ENCODE results near the gene FHIT. TPM values are rescaled to one million over a fixed set of nuclear protein-coding genes. Genes with fewer than 3 reads are reported as not detected.
"Not testable (repeated sequence)": the region's sequence is repeated elsewhere in the genome, so short reads cannot be mapped to it uniquely, and the experiment has no call there.

The FHIT gene
- total RNA-seq, 4 donors from 2014 or later = 7.5 to 20.1 (median 13.5) TPM

DNA sequence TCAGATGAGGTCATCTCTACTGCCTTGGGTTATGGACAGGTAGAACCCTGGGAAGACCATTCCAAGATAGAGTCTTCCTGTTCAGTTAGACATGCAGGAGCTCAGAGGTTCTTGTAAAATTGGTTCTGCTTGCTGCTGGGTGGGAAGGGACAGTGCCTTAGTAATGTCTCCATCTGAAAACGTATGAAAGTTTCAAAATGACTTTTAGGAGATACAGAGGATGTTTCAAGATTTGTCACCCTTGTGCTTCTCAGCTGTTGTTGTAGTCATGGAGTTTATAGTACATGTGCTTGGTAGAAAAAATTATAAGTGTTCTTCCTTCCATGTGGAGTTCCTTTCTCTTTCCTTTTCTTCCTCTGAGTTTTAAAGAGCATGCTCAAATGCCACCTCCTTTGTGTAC is 1316.2 kb downstream of the FHIT start:
- TF ChIP-seq, protein P1, sequence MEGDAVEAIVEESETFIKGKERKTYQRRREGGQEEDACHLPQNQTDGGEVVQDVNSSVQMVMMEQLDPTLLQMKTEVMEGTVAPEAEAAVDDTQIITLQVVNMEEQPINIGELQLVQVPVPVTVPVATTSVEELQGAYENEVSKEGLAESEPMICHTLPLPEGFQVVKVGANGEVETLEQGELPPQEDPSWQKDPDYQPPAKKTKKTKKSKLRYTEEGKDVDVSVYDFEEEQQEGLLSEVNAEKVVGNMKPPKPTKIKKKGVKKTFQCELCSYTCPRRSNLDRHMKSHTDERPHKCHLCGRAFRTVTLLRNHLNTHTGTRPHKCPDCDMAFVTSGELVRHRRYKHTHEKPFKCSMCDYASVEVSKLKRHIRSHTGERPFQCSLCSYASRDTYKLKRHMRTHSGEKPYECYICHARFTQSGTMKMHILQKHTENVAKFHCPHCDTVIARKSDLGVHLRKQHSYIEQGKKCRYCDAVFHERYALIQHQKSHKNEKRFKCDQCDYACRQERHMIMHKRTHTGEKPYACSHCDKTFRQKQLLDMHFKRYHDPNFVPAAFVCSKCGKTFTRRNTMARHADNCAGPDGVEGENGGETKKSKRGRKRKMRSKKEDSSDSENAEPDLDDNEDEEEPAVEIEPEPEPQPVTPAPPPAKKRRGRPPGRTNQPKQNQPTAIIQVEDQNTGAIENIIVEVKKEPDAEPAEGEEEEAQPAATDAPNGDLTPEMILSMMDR (IDR thresholded peaks at IDR 0.05) = no peak
- TF ChIP-seq POLR2A (IDR thresholded peaks at IDR 0.05) (no peak), EP300 (IDR thresholded peaks at IDR 0.05; ENCODE audit: low read depth) (no peak), POLR2AphosphoS5 (IDR thresholded peaks at IDR 0.05) (no peak)
- Histone ChIP-seq H3K36me3 (no peaks in the 10 kb centered on the region), H3K27ac (no peak overlapping the region), H3K27me3 (no peaks in the 10 kb centered on the region), H3K4me3 (no peak overlapping the region), H3K4me1 (no peaks in the 10 kb centered on the region), H3K9me3 (no peaks in the 10 kb centered on the region)
- in situ Hi-C loops (cut with MboI; ENCODE audit: low pct_ligation_motif_present in 1 of 4, low pct_unique_long_range_greater_than_20kb in 1 of 4, low sequenced_read_pairs in 3 of 4) = no loop called here
- intact Hi-C loops (cut with DNase I; ENCODE audit: low total_unique reads) = no loop called here
- 70% methylated on average over 1 of the region's 1 CpG; no CpG with 5 or more reads in 1 of the 2 donors for WGBS, 2 donors (ENCODE audit: low coverage in 1 of 2)
- DNase-seq = no peak

DNA sequence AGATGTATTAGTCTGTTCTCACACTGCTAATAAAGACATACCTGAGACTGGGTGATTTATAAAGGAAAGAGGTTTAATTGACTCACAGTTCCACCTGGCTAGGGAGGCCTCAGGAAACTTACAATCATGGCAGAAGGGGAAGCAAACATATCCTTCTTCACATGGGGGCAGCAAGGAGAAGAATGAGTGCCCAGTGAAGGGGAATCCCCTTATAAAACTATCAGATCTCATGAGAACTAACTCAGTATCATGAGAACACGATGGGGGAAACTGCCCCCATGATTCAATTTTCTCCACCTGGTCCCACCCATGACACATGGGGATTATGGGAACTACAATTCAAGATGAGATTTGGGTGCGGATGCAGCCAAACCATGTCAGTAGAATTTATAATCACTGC is 1316.7 kb downstream of the FHIT start:
- 73 to 78% methylated on average over 2 of the region's 2 CpGs for WGBS, 2 donors (ENCODE audit: low coverage in 1 of 2)
- in situ Hi-C loops (cut with MboI; ENCODE audit: low pct_ligation_motif_present in 1 of 4, low pct_unique_long_range_greater_than_20kb in 1 of 4, low sequenced_read_pairs in 3 of 4); H3K4me3 ChIP-seq: not testable (repeated sequence)

DNA sequence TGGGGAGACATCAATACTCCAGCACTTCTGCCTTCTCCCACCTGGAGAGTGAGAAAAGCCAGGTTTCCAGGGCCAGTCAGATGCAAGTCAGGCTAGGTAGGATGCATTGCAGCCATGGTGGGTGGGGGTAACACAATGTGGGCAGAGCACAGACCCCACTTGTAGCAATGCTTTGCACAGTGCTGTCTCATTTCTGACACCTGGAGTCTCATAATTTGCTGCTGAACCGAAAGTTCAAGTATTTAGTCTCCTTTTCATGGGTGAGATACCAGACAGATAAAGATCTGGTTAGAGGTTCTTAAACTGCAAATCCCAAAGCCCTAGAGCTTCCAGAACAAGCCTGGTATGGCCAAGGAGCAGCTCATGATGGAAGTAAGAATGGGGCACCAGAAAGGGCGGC is 1321.1 kb downstream of the FHIT start:
- no peak for TF ChIP-seq EP300 (IDR thresholded peaks at IDR 0.05; ENCODE audit: low read depth)
- TF ChIP-seq POLR2A (IDR thresholded peaks at IDR 0.05) = no peak
- TF ChIP-seq POLR2AphosphoS5 (IDR thresholded peaks at IDR 0.05) = no peak
- H3K9me3 ChIP-seq = no peaks in the 10 kb centered on the region
- no peak overlapping the region for H3K27ac ChIP-seq
- no peak overlapping the region for H3K4me3 ChIP-seq
- H3K4me1 ChIP-seq = no peaks in the 10 kb centered on the region
- intact Hi-C loops (cut with DNase I; ENCODE audit: low total_unique reads) (no loop called here), in situ Hi-C loops (cut with MboI; ENCODE audit: low pct_ligation_motif_present in 1 of 4, low pct_unique_long_range_greater_than_20kb in 1 of 4, low sequenced_read_pairs in 3 of 4) (no loop called here)
- H3K36me3 ChIP-seq = no peaks in the 10 kb centered on the region
- no peak for DNase-seq
- H3K27me3 ChIP-seq = no peaks in the 10 kb centered on the region
- 81% methylated on average over 2 of the region's 2 CpGs; no CpG with 5 or more reads in 1 of the 2 donors for WGBS, 2 donors (ENCODE audit: low coverage in 1 of 2)

More for the DNA sequence above, 1316.7 kb downstream of the FHIT start:
- H3K27ac ChIP-seq; H3K4me1 ChIP-seq; H3K27me3 ChIP-seq; H3K36me3 ChIP-seq; DNase-seq; intact Hi-C loops (cut with DNase I; ENCODE audit: low total_unique reads); H3K9me3 ChIP-seq: not testable (repeated sequence)

DNA sequence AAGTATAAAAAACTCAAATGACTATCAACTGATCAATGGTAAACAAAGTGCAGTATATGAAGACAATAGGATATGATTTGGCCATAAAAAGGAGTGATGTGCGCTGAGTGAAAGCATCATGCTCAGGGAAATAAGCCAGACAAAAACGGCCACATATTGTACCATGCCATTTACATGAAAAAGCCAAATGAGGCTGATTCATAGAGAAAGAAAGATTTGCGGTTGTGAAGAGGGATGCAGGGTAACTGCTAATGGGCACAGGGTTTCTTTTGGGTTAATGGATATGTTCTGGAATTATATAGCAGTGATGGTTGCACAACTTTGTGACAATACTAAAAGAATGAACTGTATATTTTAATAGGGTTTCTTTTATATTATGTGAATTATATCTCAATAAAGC is 1324.2 kb downstream of the FHIT start:
- no peaks in the 10 kb centered on the region for H3K9me3 ChIP-seq
- no peak overlapping the region for H3K27ac ChIP-seq
- no peaks in the 10 kb centered on the region for H3K36me3 ChIP-seq
- intact Hi-C loops (cut with DNase I; ENCODE audit: low total_unique reads) (no loop called here), in situ Hi-C loops (cut with MboI; ENCODE audit: low pct_ligation_motif_present in 1 of 4, low pct_unique_long_range_greater_than_20kb in 1 of 4, low sequenced_read_pairs in 3 of 4) (no loop called here)
- no peak for DNase-seq
- WGBS, 2 donors (ENCODE audit: low coverage in 1 of 2) = 82 to 85% methylated on average over 3 of the region's 3 CpGs
- no peak for TF ChIP-seq POLR2A (IDR thresholded peaks at IDR 0.05)
- no peak for TF ChIP-seq EP300 (IDR thresholded peaks at IDR 0.05; ENCODE audit: low read depth)
- TF ChIP-seq, protein P1 (IDR thresholded peaks at IDR 0.05) = no peak
- no peak for TF ChIP-seq POLR2AphosphoS5 (IDR thresholded peaks at IDR 0.05)
- H3K4me3 ChIP-seq = no peak overlapping the region
- H3K27me3 ChIP-seq = no peaks in the 10 kb centered on the region
- H3K4me1 ChIP-seq = no peaks in the 10 kb centered on the region

DNA sequence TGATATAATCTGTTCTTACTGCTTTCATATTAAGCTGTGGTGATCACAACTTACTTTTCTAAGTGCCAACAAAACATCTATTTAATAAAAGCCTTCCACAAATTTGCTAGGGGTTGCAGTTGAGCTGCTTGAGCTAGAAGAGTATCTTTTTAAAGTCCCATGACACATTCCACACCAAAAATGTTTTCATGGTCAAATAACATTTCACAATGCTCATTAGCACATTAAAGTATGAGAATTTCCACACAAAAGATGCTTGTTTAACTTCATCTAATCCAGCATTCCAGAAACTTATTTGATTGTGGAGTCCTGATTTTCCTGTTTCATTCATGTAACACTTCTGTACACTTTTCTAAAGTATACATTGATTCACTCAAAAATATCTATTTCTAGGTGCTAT is 1325.3 kb downstream of the FHIT start:
- no peaks in the 10 kb centered on the region for H3K36me3 ChIP-seq
- intact Hi-C loops (cut with DNase I; ENCODE audit: low total_unique reads) = no loop called here
- H3K4me1 ChIP-seq = no peaks in the 10 kb centered on the region
- no peaks in the 10 kb centered on the region for H3K27me3 ChIP-seq
- no peak for DNase-seq
- in situ Hi-C loops (cut with MboI; ENCODE audit: low pct_ligation_motif_present in 1 of 4, low pct_unique_long_range_greater_than_20kb in 1 of 4, low sequenced_read_pairs in 3 of 4) = no loop called here
- no peak for TF ChIP-seq POLR2AphosphoS5 (IDR thresholded peaks at IDR 0.05)
- TF ChIP-seq POLR2A (IDR thresholded peaks at IDR 0.05) = no peak
- TF ChIP-seq EP300 (IDR thresholded peaks at IDR 0.05; ENCODE audit: low read depth) = no peak
- TF ChIP-seq, protein P1 (IDR thresholded peaks at IDR 0.05) = no peak
- H3K27ac ChIP-seq = no peak overlapping the region
- no peaks in the 10 kb centered on the region for H3K9me3 ChIP-seq
- no peak overlapping the region for H3K4me3 ChIP-seq

All from transverse colon (tissue), 4 donors.